Measurements from ENCODE around the gene SAMHD1. TPM values are rescaled to one million over a fixed set of nuclear protein-coding genes. Genes with fewer than 3 reads are reported as not detected.

SAMHD1 gene
- total and polyA plus RNA-seq, 9 of the 15 experiments (the other 6 are each of a cell fraction or from before 2014, with no cell fraction given) = 6.8 to 20.4 (median 14.8) TPM

DNA sequence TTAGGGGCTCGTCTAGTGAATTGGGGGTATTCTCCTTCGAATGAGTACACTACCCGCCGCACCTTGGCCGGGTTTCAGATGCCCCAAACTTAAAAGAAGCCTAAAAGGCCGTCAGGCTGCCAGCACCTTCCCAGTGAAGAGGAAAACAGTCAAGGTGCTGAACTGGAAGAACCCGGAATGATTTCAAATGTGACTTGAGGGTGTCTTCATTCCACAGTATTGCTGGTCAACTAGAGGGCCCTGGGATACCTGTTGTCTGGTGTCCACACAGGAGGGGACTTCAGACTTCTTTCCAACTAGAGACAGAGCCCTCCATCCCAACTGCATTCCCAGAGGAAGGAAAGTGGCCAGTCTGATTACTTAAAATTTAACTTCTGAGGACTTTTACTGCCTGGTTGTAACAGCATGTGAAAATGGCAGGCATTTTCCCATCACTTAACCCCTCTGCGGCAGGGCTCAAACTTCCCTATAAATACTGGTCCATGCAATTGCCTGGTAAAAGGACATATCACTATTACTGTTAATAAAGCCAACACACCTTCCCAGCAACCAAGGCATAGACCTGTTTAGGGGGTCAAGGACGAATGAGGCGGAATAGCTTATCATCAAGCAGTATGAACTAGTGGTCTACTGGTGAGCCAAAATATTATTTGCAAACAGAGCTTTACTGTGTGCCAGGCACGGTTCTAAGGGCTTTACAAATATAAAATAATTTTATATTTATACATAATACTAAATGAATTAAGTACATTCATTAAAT lies 651 bp upstream of the SAMHD1 start (continued):
- TF ChIP-seq ATF6 (CRISPR knock-in tag; IDR thresholded peaks at IDR 0.05) = 0 out of 2 replicates have a peak, but pooled peaks have one; percentile 36
- TF ChIP-seq CTBP1 (IDR thresholded peaks at IDR 0.05; ENCODE audit: borderline replicate concordance) = no peak
- no peak for TF ChIP-seq ZNF695 (CRISPR knock-in tag; IDR thresholded peaks at IDR 0.05)
- no peak for TF ChIP-seq KLF10 (CRISPR knock-in tag; IDR thresholded peaks at IDR 0.05)
- TF ChIP-seq ZNF24 (IDR thresholded peaks at IDR 0.05) = no peak
- no peak for TF ChIP-seq NCOR1 (IDR thresholded peaks at IDR 0.05)
- TF ChIP-seq ZNF408 (CRISPR knock-in tag; IDR thresholded peaks at IDR 0.05; ENCODE audit: low read depth) = no peak
- TF ChIP-seq HES1 (IDR thresholded peaks at IDR 0.05; ENCODE audit: low read depth) = no peak
- 0 out of 2 replicates have a peak, but pooled peaks have one; percentile 12 for TF ChIP-seq MTA3 (IDR thresholded peaks at IDR 0.05; ENCODE audit: borderline replicate concordance)
- TF ChIP-seq, protein P1, sequence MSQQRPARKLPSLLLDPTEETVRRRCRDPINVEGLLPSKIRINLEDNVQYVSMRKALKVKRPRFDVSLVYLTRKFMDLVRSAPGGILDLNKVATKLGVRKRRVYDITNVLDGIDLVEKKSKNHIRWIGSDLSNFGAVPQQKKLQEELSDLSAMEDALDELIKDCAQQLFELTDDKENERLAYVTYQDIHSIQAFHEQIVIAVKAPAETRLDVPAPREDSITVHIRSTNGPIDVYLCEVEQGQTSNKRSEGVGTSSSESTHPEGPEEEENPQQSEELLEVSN (IDR thresholded peaks at IDR 0.05; ENCODE audit: borderline replicate concordance in 1 of 2, extremely low read depth in 1 of 2, insufficient read depth in 1 of 2, insufficient read length in 1 of 2, low read depth in 1 of 2, low read length in 1 of 2, poor library complexity in 1 of 2, severe bottlenecking in 1 of 2) = peak in 1 of 2 experiments; percentile 1
- TF ChIP-seq ZNF778 (CRISPR knock-in tag; IDR thresholded peaks at IDR 0.05) = no peak
- TF ChIP-seq HBP1 (CRISPR knock-in tag; IDR thresholded peaks at IDR 0.05) = no peak
- no peak for TF ChIP-seq ZNF780A (CRISPR knock-in tag; IDR thresholded peaks at IDR 0.05)
- no peak for TF ChIP-seq DNMT1 (IDR thresholded peaks at IDR 0.05)
- no peak for TF ChIP-seq TEAD2 (tag; IDR thresholded peaks at IDR 0.05)
- no peak for TF ChIP-seq CREBBP (IDR thresholded peaks at IDR 0.05; ENCODE audit: low read depth, low read length)
- TF ChIP-seq ELF4 (CRISPR knock-in tag; IDR thresholded peaks at IDR 0.05) = no peak
- TF ChIP-seq, protein P2, sequence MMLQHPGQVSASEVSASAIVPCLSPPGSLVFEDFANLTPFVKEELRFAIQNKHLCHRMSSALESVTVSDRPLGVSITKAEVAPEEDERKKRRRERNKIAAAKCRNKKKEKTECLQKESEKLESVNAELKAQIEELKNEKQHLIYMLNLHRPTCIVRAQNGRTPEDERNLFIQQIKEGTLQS (IDR thresholded peaks at IDR 0.05) = no peak
- TF ChIP-seq, protein P2 (CRISPR knock-in tag; conservative IDR thresholded peaks at IDR 0.05) = 0 out of 2 replicates have a peak, but pooled peaks have one; percentile 44
- TF ChIP-seq ZNF561 (CRISPR knock-in tag; conservative IDR thresholded peaks at IDR 0.05) = no peak
- TF ChIP-seq ZZZ3 (IDR thresholded peaks at IDR 0.05) = no peak
- TF ChIP-seq HCFC1 (IDR thresholded peaks at IDR 0.05; ENCODE audit: low read depth, low read length) = no peak
- no peak for TF ChIP-seq ZKSCAN1 (IDR thresholded peaks at IDR 0.05; ENCODE audit: low read depth, low read length)
- TF ChIP-seq SMARCC2 (IDR thresholded peaks at IDR 0.05; ENCODE audit: low read depth) = 0 out of 2 replicates have a peak, but pooled peaks have one; percentile 16

Data from K562 (cell line).